Left ventricle myocardium superior (tissue), 1 donor: ENCODE measurements around the gene ABI3. TPM values are rescaled to one million over a fixed set of nuclear protein-coding genes. Genes with fewer than 3 reads are reported as not detected.

ENCODE experiments used
- ATAC-seq: fragments of 200-7000 bp; cut with Tn5 transposase; one replicate; pipeline ENCODE4 v1.9.1; 2020; ENCODE audit warnings: mild to moderate bottlenecking, moderate library complexity
- DNase-seq: peaks from one replicate; pipeline ENCODE4 v3.0.0-alpha.2; 2020
- intact Hi-C: fragments of 100-400 bp; cut with micrococcal nuclease; formaldehyde crosslinking; loops from one replicate; pipeline ENCODE4 v1.11.0; 2022
- total RNA-seq: library from RNA; stranded (reverse); fragmentation: NEBNext Ultra II Directional; extraction: Animal tissue kit (Norgen Biotek cat#: 25700); gene quantifications from one replicate; pipeline ENCODE4 v1.2.1, GENCODE V29; 2021
- donor health status: DM: no; HTN: yes; CAD: no; lungs with severe emphysema.

ABI3 gene
- total RNA-seq, 1 donor from 2014 or later = 5.6 TPM

DNA sequence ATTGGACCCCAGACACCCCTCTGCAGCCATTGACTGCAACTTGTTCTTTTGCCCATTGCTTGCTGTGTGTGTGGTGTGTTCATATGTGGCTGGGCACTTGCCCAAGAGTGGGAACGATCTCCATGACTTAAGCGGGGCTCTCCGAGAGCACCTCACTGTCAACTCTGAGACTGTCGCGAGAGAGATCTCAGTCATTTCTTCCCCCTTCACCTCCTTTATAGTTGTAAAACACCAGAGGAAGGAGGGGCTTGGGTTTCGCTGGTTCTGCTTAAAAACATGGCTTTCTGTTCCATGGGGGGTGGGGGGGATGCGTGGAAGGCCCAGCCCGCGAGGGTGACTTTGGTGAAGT lies 12.6 kb downstream of the ABI3 start:
- DNase-seq (no peak), ATAC-seq (no peak)
- intact Hi-C loops = no loop called here

DNA sequence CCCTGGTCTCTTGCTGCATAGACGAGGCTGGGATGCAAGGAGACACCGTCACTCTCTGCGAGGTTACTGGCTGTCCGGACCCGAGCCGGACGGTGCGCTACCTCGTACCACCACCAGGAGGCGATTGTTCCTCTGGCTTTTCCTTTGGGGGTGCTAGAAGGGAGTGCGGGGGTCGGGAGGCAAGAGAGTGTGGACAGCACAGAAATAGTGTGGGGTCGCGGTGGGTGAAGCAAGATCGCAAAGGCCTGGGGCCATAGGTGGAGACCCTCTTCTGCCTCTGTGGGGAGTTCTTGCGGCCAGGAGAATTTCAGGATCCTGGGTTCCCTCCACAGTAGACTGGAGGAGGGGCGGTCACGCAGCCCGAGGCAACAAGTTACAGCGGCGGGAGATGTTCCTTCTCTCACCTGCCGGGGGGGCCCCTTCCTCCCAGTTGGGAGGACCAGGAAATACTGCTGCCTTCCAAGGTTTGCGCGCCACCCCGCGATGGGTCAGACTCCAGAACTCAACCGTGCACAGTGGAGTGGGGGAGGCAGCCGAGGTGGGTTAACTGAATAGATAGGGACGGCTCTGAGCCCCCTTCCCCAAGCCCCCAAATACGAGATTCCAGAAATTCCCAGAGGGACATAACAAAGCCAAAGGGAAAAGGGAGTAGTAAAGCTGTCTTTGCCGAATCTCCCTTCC lies 13.2 kb downstream of the ABI3 start:
- intact Hi-C loops = no loop called here
- DNase-seq = peak; percentile 78
- ATAC-seq = peak; percentile 46

- intact Hi-C loops = no loop called here
- ATAC-seq (peak; percentile 30), DNase-seq (peak; percentile 51)
These were observed 13.9 kb downstream of the ABI3 start for GRCh38 chr17:49224198-49224996.

- intact Hi-C loops = loop anchor here (5.0 kb wide), 1 partner anchor 33 kb away; no protein-coding TSS in a partner anchor
- DNase-seq = no peak
These were observed 14.5 kb downstream of the ABI3 start for GRCh38 chr17:49224997-49225337.

GRCh38 chr17:49225554-49226236 lies 15.2 kb downstream of the ABI3 start:
- DNase-seq (no peak), ATAC-seq (no peak)
- intact Hi-C loops = loop anchor here (5.0 kb wide), 1 partner anchor 33 kb away; no protein-coding TSS in a partner anchor

More at GRCh38 chr17:49224997-49225337, 14.5 kb downstream of the ABI3 start:
- ATAC-seq = no peak

- intact Hi-C loops = loop anchor here (5.0 kb wide), 1 partner anchor 35 kb away; no protein-coding TSS in a partner anchor
- ATAC-seq (no peak), DNase-seq (no peak)
These were observed 16.4 kb downstream of the ABI3 start for GRCh38 chr17:49226771-49227435.

DNA sequence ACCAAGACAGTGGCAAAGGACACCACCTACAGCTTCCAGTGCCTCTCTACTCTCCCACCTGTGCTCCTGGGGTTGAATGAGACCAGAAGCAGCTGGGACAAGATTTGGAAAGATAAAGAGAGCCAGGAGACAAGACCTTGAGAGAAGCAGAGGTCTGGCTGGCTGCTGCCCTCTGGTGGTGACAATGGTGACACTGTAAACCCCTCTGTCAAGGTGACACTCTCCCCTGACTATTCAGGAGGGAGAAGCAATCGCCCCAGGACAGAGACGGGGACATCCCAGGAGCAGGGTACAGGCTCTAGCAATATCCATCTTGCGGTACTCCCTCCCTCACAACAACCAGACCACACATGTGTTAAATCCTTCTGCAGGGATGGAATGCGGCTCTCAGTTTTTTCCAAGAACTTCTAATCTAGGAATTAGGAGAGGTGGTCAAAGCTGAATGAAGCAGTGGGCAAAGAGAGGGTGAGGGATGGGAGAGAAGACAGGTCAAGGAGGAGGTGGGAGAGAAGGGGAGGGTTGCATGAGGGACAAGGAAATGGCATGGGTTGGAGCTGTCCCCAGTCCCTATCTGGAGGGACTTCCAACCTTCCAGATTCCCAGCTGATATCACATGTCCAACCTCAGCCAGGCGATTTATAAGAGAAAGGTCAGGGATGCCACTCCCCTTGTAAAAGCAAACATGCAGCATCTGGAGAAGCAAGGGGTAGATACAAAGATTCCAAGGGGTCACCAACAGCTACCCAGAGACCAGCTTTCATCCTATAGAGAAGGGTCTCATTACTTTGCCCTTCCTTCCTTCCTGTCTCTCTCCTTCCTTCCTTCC lies 17.1 kb downstream of the ABI3 start:
- intact Hi-C loops = loop anchor here (5.0 kb wide), 1 partner anchor 35 kb away; no protein-coding TSS in a partner anchor
- DNase-seq (peak; percentile 82), ATAC-seq (peak; percentile 47)

GRCh38 chr17:49229076-49229804 lies 18.7 kb downstream of the ABI3 start:
- intact Hi-C loops = loop anchor here (5.0 kb wide), 1 partner anchor 37 kb away; no protein-coding TSS in a partner anchor
- ATAC-seq (no peak), DNase-seq (no peak)

GRCh38 chr17:49229805-49230600 lies 19.5 kb downstream of the ABI3 start:
- intact Hi-C loops = loop anchor here (5.0 kb wide), 1 partner anchor 38 kb away; no protein-coding TSS in a partner anchor
- ATAC-seq (peak; percentile 11), DNase-seq (peak; percentile 38)

DNA sequence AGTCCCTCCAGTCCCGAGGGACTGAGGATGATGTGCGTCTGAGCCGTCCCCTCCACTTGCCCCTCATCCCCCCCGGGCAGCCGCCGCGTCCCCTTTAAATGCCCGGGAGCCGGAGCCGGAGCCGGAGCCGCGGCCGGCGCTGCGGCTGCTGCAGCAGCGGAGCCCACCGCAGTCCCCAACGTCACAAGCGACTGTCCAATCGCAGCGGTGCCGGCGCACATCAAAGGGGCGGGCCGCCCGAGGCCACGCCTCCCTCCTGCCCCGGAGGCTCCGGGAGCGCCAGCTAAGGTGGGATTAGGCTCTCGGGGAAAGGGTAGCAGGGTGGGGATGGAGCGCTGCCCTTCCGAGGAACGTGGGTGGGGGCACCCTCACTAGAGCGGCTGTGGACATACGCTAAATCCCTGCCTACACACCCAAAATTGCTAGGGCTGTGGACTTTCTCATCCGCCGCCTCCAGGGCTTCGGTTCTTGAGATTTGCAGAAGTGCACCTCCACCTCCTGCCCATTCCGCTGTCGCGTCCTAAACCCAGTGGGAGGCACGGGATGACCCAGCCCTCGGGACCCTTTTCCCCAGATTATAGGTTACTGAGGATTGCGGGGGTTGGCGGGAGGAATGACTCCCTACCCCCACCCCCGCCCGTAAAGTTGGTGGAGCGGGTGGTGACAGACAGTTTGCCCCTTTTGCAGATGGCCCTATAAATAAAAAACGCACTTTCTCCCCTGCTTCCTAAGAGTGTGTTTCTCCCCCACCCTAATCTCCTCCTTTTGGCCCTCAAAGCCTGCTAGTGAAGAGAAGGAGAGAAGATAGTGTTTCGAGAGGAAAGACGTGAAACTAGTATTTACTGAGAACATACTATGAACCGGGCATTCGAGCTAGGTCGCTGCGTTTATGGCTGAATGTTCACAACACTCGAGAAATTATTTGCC lies 20.4 kb downstream of the ABI3 start, which contains the start of gene PHOSPHO1:
TSS of gene PHOSPHO1 (minus strand) at position 152 of the 927 bp plus-strand sequence. CDS start 4,096 bp downstream, outside the sequence.
- ATAC-seq = peak; percentile 97
- intact Hi-C loops = no loop called here

GRCh38 chr17:49231563-49231894 lies 21.0 kb downstream of the ABI3 start:
- ATAC-seq = no peak
- no peak for DNase-seq
- intact Hi-C loops = no loop called here

More for the DNA sequence above, 20.4 kb downstream of the ABI3 start, which contains the start of gene PHOSPHO1:
- peak; percentile 93 for DNase-seq

GRCh38 chr17:49234509-49235080 lies 24.1 kb downstream of the ABI3 start:
- intact Hi-C loops = no loop called here
- no peak for DNase-seq
- ATAC-seq = no peak

DNA sequence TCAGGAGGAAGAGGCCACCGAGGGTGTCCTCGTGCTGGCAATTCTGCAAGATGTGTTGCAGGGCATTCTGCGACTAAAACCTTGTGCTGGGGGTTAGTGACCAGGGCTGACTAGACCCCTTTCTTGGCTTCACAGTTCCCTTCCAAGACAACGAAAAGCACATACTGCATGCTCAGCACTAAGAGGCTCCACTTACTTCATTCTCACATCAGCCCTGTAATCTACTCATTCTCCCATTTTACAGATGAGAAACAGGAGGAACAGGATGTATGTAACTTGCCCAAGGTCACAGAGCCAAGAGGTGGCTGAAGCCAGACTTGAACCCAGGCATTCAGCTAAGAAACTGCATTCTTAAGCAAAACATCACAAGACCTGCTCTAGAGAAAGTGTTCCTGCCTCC lies 25.4 kb downstream of the ABI3 start:
- no peak for DNase-seq
- ATAC-seq = no peak
- intact Hi-C loops = no loop called here

- ATAC-seq = no peak
These were observed 29.5 kb downstream of the ABI3 start for GRCh38 chr17:49239963-49240362.

DNA sequence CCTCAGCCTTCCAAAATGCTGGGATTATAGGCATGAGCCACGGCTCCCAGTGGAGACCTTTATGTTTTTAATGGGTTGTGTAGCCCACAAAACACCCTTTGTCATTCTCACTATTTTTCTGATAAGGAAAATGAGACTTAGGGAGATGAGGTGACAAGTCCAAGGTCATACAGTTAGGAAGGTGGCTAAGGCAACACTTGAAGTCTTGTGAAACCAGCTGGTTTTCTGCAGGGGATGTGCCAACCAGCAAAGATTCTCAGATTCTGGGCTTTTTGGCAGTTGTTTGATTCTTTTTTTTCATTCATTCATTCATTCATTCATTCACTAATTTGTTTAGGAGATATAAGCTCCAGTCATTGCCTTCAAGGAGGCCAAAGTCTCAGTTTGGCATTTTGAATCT lies 30.1 kb downstream of the ABI3 start:
- intact Hi-C loops = no loop called here
- ATAC-seq (no peak), DNase-seq (no peak)

More at GRCh38 chr17:49239963-49240362, 29.5 kb downstream of the ABI3 start:
- no peak for DNase-seq
- intact Hi-C loops = no loop called here

- DNase-seq (no peak), ATAC-seq (no peak)
- intact Hi-C loops = no loop called here
These were observed 30.5 kb downstream of the ABI3 start for GRCh38 chr17:49241040-49241439.
